Psoas muscle (tissue), 8 donors: ENCODE measurements around the gene TCF21. TPM values are rescaled to one million over a fixed set of nuclear protein-coding genes. Genes with fewer than 3 reads are reported as not detected.

Experiments used
- ATAC-seq, 4 donors: fragments of 200-7000 bp; cut with Tn5 transposase; one replicate each; pipeline ENCODE4 v1.9.1; 2020; ENCODE audit warnings: moderate library complexity in 3 of 4, mild to moderate bottlenecking in 2 of 4
- DNase-seq, 2 donors: peaks; one replicate each; pipeline ENCODE4 v3.0.0-alpha.2; 2020
- H3K27ac ChIP-seq: fragments of 200-600 bp; one replicate; pipeline ENCODE4 v1.8.0; 2022
- H3K27me3 ChIP-seq, 3 donors: fragments of 200-600 bp in 1 of 3; one replicate each; pipeline versions ENCODE4 v1.6.1 to v1.8.0; 2013 to 2022; ENCODE audit warnings: low read length in 2 of 3, mild to moderate bottlenecking in 2 of 3, moderate library complexity in 1 of 3; ENCODE audit not compliant: insufficient read depth in 3 of 3
- H3K36me3 ChIP-seq, 2 donors: fragments of 200-600 bp in 1 of 2; one replicate each; pipeline versions ENCODE4 v1.6.1 to v1.8.0; 2013 to 2022; ENCODE audit warnings: low read depth in 1 of 2, mild to moderate bottlenecking in 1 of 2, moderate library complexity in 1 of 2; ENCODE audit not compliant: insufficient read depth in 1 of 2
- H3K4me1 ChIP-seq: fragments of 200-600 bp; one replicate; pipeline ENCODE4 v1.8.0; 2022
- H3K4me3 ChIP-seq: fragments of 200-600 bp; one replicate; pipeline ENCODE4 v1.8.0; 2022; ENCODE audit warnings: mild to moderate bottlenecking
- H3K9me3 ChIP-seq: fragments of 200-600 bp; one replicate; pipeline ENCODE4 v1.8.0; 2022
- WGBS, 3 donors: extraction: QIAGEN DNeasy Blood & Tissue Kit; methylation state at CpG; one replicate each; pipeline versions ENCODE4 v1.1.6 to v1.1.7; 2013; 5-methylcytosine and 5-hydroxymethylcytosine counted together
- intact Hi-C, 2 donors: fragments of 100-400 bp; cut with DNase I; formaldehyde crosslinking; loops; one replicate each; pipeline versions ENCODE4 v1.11.0 to v1.14.2; 2022
- polyA plus RNA-seq, 3 donors: library from polyadenylated mRNA; stranded (reverse); fragments of 200-250 nt; gene quantifications; one replicate each; pipeline ENCODE4 v1.2.3, GENCODE V29; 2013
- total RNA-seq, 4 donors: library from RNA; stranded (reverse); fragmentation: NEBNext Ultra II Directional in 2 of 4; extraction: Animal tissue kit (Norgen Biotek cat#: 25700) in 2 of 4; gene quantifications; one replicate each; pipeline versions ENCODE4 v1.2.1 to v1.2.4, GENCODE V29; 2021 to 2023
- TF ChIP-seq, protein P1 (sequence below): fragments of 200-600 bp; IDR thresholded peaks from one replicate; pipeline ENCODE4 v1.8.0; 2022; ENCODE audit warnings: antibody characterized with exemption
- donor health status: healthy with polysubstance abuse.
- donor health status: DM: no; HTN: no; CAD: no; lungs with moderate emphysema.
- donor health status: Bipolar disorder and iron deficiency.
- donor health status: healthy.
- donor health status: DM: yes; HTN: yes; CAD: no.
- donor health status: DM: no; HTN: no; CAD: no.
- donor health status: DM: no; HTN: no; CAD: no.
- donor health status: DM: yes; HTN: yes; CAD: no.

Gene TCF21
- total and polyA plus RNA-seq, 7 donors = 0.01 to 0.38 (median 0.11) TPM; not detected in 2

DNA sequence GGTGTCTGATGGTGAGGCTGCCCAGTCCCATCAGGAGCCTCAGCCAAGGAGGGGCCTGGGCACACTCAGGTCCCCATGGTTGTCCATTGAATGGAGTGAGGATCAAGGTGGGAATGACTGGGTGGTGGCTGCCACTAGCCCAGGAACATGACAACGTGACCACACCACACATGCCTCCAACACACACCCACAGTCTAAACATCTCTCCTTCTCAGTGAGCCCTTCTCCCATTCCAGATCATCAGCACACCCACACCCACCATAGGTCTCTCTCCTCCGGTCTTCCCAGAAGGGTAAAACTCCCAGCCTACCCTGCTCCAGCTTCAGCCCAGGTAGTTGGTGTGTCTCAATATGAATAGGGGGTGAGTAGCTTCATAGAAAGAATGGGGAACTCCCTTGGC is 5.5 kb downstream of the TCF21 start:
- no peak for DNase-seq
- TF ChIP-seq, protein P1, sequence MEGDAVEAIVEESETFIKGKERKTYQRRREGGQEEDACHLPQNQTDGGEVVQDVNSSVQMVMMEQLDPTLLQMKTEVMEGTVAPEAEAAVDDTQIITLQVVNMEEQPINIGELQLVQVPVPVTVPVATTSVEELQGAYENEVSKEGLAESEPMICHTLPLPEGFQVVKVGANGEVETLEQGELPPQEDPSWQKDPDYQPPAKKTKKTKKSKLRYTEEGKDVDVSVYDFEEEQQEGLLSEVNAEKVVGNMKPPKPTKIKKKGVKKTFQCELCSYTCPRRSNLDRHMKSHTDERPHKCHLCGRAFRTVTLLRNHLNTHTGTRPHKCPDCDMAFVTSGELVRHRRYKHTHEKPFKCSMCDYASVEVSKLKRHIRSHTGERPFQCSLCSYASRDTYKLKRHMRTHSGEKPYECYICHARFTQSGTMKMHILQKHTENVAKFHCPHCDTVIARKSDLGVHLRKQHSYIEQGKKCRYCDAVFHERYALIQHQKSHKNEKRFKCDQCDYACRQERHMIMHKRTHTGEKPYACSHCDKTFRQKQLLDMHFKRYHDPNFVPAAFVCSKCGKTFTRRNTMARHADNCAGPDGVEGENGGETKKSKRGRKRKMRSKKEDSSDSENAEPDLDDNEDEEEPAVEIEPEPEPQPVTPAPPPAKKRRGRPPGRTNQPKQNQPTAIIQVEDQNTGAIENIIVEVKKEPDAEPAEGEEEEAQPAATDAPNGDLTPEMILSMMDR = no peak
- peaks cover 12% of the 10 kb centered on the region for H3K4me1 ChIP-seq
- no peak overlapping the region for H3K4me3 ChIP-seq
- WGBS, 3 donors = 52 to 56% (median 55%) methylated on average over 2 of the region's 2 CpGs
- H3K36me3 ChIP-seq = no peaks in the 10 kb centered on the region
- intact Hi-C loops = loop anchor here in 1 of 2 donors (10.0 kb wide), 1 partner anchor 820 kb away; no protein-coding TSS in a partner anchor
- no peak for ATAC-seq
- H3K27ac ChIP-seq = no peak overlapping the region
- no peaks in the 10 kb centered on the region for H3K9me3 ChIP-seq
- peaks cover 10 to 80% (median 29%) of the 10 kb centered on the region in 3 donors for H3K27me3 ChIP-seq

DNA sequence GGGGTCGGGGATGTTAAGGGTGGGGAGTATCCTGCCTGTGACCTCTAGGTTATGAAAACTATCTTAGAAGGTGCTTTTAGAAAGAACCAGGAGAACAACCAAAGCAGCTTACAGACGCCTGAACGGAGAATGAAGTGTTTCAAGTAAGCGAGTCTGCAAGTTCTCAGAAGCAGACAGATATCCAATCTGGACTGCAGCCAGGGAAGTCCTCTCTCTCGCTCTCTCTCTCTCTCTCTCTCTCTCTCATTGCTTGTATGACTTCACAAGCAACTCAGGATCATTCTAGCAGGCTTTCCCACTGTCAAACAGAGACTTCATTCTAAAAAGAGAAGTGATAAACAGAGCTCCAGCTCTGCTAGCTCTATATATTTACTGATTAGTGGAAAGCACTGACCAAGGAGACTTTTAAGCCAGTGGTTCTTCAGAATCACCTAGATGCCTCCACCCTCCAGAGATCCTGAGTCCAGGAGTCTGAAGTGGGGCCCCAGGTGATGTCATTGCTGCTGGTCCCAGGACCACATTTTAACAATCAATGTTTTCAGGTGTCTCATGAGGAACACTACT is 6.0 kb downstream of the TCF21 start:
- 26 to 39% (median 32%) methylated on average over 5 of the region's 5 CpGs for WGBS, 3 donors
- Histone ChIP-seq H3K4me3 (no peak overlapping the region), H3K27ac (no peak overlapping the region), H3K36me3 (no peaks in the 10 kb centered on the region), H3K27me3 (peaks cover 10 to 75% (median 24%) of the 10 kb centered on the region in 3 donors), H3K9me3 (no peaks in the 10 kb centered on the region), H3K4me1 (peaks cover 12% of the 10 kb centered on the region)
- TF ChIP-seq, protein P1 = no peak
- no peak for ATAC-seq
- DNase-seq = no peak
- intact Hi-C loops = loop anchor here in 1 of 2 donors (10.0 kb wide), 1 partner anchor 820 kb away; no protein-coding TSS in a partner anchor

DNA sequence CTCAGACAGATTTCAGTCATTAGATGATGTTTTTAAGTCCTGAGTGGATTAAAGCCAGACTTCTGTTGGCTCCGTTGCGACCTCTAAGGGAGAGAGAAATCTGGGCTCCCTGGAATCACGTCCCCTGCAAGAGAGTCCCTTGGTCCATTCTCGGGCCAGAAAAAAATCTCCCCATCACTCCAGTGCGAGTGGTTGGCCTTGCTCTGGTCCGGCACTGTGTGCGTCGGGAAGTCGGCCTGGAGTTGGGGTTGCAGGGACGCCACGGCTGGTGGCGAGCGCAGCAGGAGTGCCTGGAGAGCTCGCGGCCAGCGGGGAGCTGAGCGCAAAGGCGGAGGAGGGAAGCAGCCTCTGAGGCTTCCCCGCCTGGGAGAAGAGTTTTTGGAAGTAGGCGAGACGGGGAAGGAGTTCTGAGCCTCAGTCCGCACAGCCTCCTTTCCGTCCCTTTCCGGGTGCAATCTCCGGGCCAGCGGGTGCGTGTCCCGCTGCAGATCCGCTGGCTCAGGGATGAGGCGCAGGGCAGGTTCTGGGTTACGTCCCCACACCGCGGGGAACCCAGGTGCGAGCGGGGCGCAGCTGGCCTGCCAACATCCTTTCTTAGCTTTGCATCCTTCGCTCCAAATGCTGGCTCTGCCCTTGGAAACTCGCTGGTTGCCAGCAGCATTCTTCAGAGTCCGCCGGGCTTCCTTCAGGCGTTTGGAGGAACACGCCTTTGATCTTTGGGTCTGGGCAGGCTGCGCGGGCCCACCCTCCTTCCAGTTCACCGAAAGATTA is 6.8 kb downstream of the TCF21 start:
- intact Hi-C loops = loop anchor here in 1 of 2 donors (10.0 kb wide), 1 partner anchor 821 kb away; no protein-coding TSS in a partner anchor
- DNase-seq (peak; percentile 40 to 58), ATAC-seq (peak; percentile 30 to 57 (median 44))
- H3K9me3 ChIP-seq = no peaks in the 10 kb centered on the region
- H3K27me3 ChIP-seq = peaks cover 10 to 66% (median 23%) of the 10 kb centered on the region in 3 donors
- H3K36me3 ChIP-seq = no peaks in the 10 kb centered on the region
- H3K4me1 ChIP-seq = peaks cover 10% of the 10 kb centered on the region
- H3K4me3 ChIP-seq = peak overlapping the region; percentile 50
- TF ChIP-seq, protein P1 = no peak
- WGBS, 3 donors = 7 to 9% (median 8%) methylated on average over 41 to 45 of the region's 45 CpGs
- H3K27ac ChIP-seq = no peak overlapping the region

DNA sequence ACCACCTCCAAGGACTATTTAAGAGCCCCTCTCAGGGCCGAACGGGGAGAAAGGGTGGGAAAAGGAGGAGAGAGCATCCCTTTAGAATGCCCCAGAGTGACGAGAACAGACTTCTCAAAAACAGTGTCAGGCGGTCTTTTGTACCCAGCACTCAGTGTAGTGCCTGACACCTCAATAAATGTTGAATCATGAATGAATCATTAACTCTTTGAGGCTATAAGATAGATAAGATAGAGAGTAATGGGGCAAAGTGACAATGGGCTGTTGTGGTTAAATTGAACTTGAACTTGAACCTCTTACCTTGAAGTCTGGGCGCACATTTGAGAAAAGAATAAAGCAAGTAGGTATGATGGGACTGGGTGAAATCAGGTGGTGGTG is 7.4 kb downstream of the TCF21 start:
- H3K27ac ChIP-seq = no peak overlapping the region
- H3K27me3 ChIP-seq = peaks cover 10 to 61% (median 23%) of the 10 kb centered on the region in 3 donors
- H3K9me3 ChIP-seq = no peaks in the 10 kb centered on the region
- no peaks in the 10 kb centered on the region for H3K36me3 ChIP-seq
- ATAC-seq = no peak
- DNase-seq = no peak
- intact Hi-C loops = loop anchor here in 1 of 2 donors (10.0 kb wide), 1 partner anchor 822 kb away; no protein-coding TSS in a partner anchor
- WGBS, 3 donors = 55 to 57% (median 56%) methylated on average over 5 of the region's 5 CpGs
- peaks cover 4% of the 10 kb centered on the region for H3K4me1 ChIP-seq
- peak overlapping the region; percentile 50 for H3K4me3 ChIP-seq
- TF ChIP-seq, protein P1 = no peak
